ENCODE data around the gene SFTPA2.
"Not testable (repeated sequence)": the region's sequence is repeated elsewhere in the genome, so short reads cannot be mapped to it uniquely, and the experiment has no call there.

SFTPA2 gene

DNA sequence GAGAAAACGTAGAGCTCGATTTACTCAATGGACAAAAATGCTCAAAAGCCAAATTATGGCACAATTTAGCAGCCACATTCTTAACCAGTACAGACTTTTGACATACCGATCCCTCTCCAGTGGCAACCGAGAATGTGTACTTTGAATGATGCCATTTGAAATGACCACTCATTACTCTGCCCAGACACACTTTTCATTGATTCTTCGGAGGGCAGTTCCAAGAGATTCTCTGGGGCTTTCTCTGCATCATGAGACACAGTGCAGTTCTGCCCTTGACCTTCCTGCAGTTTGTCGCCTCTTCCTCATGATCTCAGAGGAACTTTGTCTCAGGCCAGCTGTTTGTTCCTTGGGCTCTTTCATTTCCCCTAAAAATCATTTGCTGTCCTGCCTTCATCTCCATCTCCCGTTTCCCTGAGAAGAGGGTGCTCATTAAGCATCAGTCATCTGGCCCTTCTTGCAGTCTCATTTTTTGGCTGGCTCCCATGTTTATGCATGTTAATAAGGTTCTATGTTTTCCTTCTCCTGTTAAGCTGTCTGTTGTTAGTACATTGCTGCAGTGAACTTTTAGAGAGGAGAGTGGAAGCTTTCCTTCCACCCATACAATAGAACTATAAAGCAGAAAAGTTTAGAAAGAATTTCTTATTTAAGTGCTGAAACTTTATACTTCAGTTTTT, 43.5 kb downstream of the SFTPA2 start:
- DNase-seq (ENCODE audit: low spot score); FAIRE-seq: not testable (repeated sequence)

DNA sequence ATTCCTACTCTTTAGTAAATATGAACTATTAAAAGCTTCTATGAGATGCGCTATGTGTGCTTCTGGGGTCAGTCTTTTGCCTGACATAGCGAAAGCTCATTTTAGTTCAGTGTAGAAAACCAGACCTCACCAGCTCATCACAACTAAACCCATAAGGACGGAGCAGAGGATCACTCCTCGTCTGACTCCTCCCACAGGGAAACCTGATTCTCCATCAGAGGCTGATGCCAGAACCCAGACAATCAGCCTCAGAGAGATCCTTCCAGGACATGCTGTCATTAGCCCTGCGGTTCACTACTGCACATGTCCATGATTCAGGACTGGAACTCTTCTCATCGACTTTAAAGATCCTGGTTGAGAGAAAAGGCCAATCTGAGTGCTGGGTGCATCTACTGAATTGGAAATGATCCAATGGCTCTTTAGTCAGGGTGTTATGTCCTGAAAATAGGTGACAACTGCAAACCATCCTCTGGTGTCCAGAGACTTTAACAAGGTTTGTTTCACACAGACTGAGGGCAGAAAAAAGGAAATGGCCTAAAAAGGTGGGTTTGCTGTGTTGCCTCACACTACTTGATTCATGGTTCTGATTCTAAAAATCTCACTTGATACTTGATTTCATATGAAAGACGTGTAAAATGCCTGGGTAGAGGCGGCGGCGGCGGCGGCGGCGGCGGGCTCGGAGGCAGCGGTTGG, 48.2 kb downstream of the SFTPA2 start, which contains the start of gene EIF5AL1:
Gene EIF5AL1 (plus strand): TSS at position 643 of the 693 bp plus-strand sequence. CDS start 117 bp downstream, outside the sequence.
- DNase-seq (ENCODE audit: low spot score); FAIRE-seq: not testable (repeated sequence)

DNA sequence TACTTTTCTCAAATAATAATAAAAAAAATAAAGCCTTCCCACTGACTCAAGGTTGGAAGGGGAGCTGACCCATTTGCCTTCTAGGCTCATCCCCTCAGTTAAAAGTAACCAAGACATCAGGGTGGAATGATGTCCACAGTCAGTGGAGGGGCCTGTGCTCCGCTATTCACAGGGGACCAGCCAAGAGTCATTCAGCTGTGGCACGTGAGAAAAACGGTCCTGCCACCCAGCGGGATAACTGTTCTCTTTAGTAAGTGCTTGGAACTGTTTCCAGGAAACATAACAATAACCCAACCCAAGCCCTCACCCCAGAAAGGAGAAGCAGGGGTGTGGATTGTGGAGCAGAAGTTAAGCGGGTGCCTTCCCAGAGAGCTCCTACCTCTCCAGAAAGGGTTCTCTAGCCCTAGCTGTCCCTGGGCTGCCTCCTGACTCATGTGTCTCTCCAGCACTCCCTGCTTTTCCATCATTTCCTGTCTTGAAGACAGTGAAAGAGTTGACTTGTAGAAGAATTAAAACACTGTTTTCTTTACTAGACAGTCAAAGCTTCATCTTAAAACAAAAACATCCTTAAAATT, 50.2 kb downstream of the SFTPA2 start:
- not testable (repeated sequence) for DNase-seq (ENCODE audit: low spot score); FAIRE-seq

DNA sequence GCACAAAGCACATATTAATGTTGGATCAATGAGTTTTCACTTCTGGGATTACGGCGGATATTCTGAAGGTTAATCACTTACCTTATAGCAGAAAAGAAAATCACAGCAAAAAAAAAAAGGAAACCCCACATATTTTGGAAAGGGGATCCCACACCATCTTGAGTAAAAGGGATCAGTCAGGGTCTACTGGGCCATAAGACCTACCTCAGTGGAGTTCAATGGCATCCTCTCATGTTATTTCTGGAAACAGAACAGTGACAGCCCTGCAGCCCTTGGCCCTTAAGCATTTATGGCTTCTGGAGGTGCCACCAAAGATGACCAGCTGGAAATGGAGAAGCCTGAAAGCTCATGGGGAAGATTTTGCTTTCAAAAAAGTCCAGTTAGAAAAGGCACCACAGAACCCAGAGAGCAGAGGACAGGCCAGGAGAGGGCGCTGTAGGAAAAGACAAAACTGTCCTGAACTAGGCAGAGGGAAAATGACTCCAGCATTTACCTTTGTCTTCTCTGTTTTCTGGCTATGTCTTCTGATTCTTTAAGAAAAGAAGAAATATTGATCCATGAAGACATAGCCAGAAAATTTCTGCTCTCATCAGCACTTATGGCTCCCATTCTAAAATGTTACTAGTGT, 50.8 kb downstream of the SFTPA2 start:
- FAIRE-seq; DNase-seq (ENCODE audit: low spot score): not testable (repeated sequence)

DNA sequence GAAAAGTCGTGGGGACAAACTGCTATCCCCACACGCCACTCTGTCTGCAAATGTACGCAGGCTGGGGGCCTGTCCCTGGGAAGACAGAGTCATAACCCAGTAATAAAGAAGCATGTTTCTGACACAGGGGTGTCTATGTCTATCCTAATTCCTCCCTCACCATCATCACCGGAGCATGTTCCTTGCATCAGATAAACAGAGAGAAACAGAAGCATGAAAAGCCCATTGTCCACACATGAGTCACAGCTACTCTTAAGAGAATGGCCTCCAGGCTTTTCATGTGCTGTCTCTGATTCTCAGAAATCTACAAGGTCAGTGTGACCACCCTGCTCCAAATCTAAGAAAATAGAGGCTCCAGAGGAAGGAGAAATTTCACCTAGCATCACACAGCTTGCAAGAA, 52.0 kb downstream of the SFTPA2 start:
- DNase-seq (ENCODE audit: low spot score); FAIRE-seq: not testable (repeated sequence)

DNA sequence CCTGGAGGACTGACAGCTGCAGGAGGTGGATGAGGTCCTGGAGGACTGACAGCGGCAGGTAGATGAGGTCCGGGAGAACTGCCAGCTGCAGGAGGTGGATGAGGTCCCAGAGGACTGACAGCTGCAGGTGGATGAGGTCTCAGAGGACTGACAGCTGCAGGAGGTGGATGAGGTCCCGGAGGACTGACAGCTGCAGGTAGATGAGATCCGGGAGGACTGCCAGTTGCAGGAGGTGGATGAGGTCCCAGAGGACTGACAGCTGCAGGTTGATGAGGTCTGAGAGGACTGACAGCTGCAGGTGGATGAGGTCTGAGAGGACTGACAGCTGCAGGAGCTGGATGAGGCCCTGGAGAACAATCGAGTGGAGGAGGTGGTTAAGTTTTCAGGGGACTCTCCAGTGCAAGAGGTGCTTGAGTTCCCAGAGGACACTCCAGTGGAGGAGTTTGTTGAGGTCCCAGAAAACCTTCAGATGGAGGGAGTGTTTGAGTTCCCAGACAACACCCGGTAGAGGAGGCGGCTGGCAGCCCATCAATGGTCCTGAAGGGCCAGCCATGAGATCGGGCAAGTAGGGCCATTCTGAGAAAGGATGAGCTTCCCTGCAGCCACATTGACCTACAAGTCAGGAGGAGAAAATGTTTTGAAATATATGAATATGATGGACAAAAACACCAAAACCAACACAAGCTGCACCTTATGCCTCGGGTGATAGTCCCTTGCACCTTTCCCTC, 52.6 kb downstream of the SFTPA2 start:
- DNase-seq (ENCODE audit: low spot score) (no peak), FAIRE-seq (no peak)

Measured in RCC 7860 (cell line).